Renal cortex interstitium (tissue), 11 donors: ENCODE measurements around the gene LRGUK. TPM values are rescaled to one million over a fixed set of nuclear protein-coding genes. Genes with fewer than 3 reads are reported as not detected.
"Not testable (repeated sequence)": the region's sequence is repeated elsewhere in the genome, so short reads cannot be mapped to it uniquely, and the experiment has no call there.

ENCODE experiments used
- DNase-seq, 11 donors: peaks; one replicate each; pipeline ENCODE4 v3.0.0-alpha.2; 2013; ENCODE audit warnings: low read depth in 9 of 11, low spot score in 4 of 11; ENCODE audit errors: extremely low read depth in 1 of 11
- polyA plus RNA-seq, 3 donors: library from polyadenylated mRNA; unstranded; fragments of 120-200 nt; gene quantifications; one replicate each; pipeline ENCODE4 v1.2.1, GENCODE V29; 2013; ENCODE audit not compliant: insufficient read length in 3 of 3

Gene LRGUK
- polyA plus RNA-seq, 3 donors: 1.2 to 4.2 (median 1.6) TPM

GRCh38 chr7:134210976-134211663 lies 84.0 kb downstream of the LRGUK start:
- no peak for DNase-seq

GRCh38 chr7:134211817-134212216 lies 84.7 kb downstream of the LRGUK start:
- no peak for DNase-seq

- no peak for DNase-seq
These were observed 85.7 kb downstream of the LRGUK start for GRCh38 chr7:134212576-134213546.

- no peak for DNase-seq
These were observed 93.1 kb downstream of the LRGUK start for GRCh38 chr7:134220236-134220635.

GRCh38 chr7:134231296-134231695 lies 104.2 kb downstream of the LRGUK start:
- not testable (repeated sequence) for DNase-seq

- DNase-seq: no peak
These were observed 107.1 kb downstream of the LRGUK start for GRCh38 chr7:134234216-134234615.

- no peak for DNase-seq
These were observed 118.1 kb downstream of the LRGUK start for GRCh38 chr7:134245253-134245652.

- no peak for DNase-seq
These were observed 119.2 kb downstream of the LRGUK start for GRCh38 chr7:134246347-134246746.

- no peak for DNase-seq
These were observed 119.6 kb downstream of the LRGUK start for GRCh38 chr7:134246761-134247160.

- DNase-seq: no peak
These were observed 121.1 kb downstream of the LRGUK start for GRCh38 chr7:134248196-134248595.

GRCh38 chr7:134254311-134254710 lies 127.2 kb downstream of the LRGUK start:
- DNase-seq: no peak

GRCh38 chr7:134255814-134256213 lies 128.7 kb downstream of the LRGUK start:
- no peak for DNase-seq

GRCh38 chr7:134262322-134262721 lies 135.2 kb downstream of the LRGUK start:
- no peak for DNase-seq

- DNase-seq: no peak
These were observed 149.8 kb downstream of the LRGUK start for GRCh38 chr7:134276951-134277350.

- no peak for DNase-seq
These were observed 151.5 kb downstream of the LRGUK start for GRCh38 chr7:134278502-134279153.

- no peak for DNase-seq
These were observed 152.2 kb downstream of the LRGUK start for GRCh38 chr7:134279336-134279735.

GRCh38 chr7:134279898-134280297 lies 152.8 kb downstream of the LRGUK start:
- DNase-seq: no peak

GRCh38 chr7:134280508-134280907 lies 153.4 kb downstream of the LRGUK start:
- DNase-seq: no peak

- no peak for DNase-seq
These were observed 156.9 kb downstream of the LRGUK start for GRCh38 chr7:134284011-134284410.

GRCh38 chr7:134284952-134285351 lies 157.8 kb downstream of the LRGUK start:
- no peak for DNase-seq
